Testis (tissue), 3 donors: ENCODE data around the gene POU3F1. TPM values are rescaled to one million over a fixed set of nuclear protein-coding genes. Genes with fewer than 3 reads are reported as not detected.

ENCODE experiments used
- DNase-seq: peaks from one replicate; pipeline ENCODE4 v3.0.0-alpha.2; 2019
- H3K27ac ChIP-seq, 2 donors: fragments of 200-600 bp; sonication (generic); one replicate each; pipeline ENCODE4 v1.5.1; 2019
- H3K27me3 ChIP-seq: fragments of 200-600 bp; sonication (generic); one replicate; pipeline ENCODE4 v1.5.1; 2019
- H3K36me3 ChIP-seq: fragments of 200-600 bp; sonication (generic); one replicate; pipeline ENCODE4 v1.5.1; 2017; ENCODE audit warnings: low read depth; ENCODE audit errors: missing control alignments
- H3K4me1 ChIP-seq: fragments of 200-600 bp; sonication (generic); one replicate; pipeline ENCODE4 v1.5.1; 2019
- H3K4me3 ChIP-seq, 2 donors: fragments of 200-600 bp; sonication (generic); one replicate each; pipeline ENCODE4 v1.5.1; 2017 to 2019
- H3K9me3 ChIP-seq: fragments of 200-600 bp; sonication (generic); one replicate; pipeline ENCODE4 v1.5.1; 2017
- POLR2A ChIP-seq: fragments of 450-650 bp; IDR thresholded peaks from one replicate; pipeline ENCODE4 v1.6.1; 2017; ENCODE audit warnings: antibody characterized with exemption, mild to moderate bottlenecking, moderate library complexity
- WGBS, 2 donors: methylation state at CpG; one replicate each; pipeline ENCODE4 v1.1.5; 2018; 5-methylcytosine and 5-hydroxymethylcytosine counted together
- intact Hi-C: fragments of 100-400 bp; cut with DNase I; formaldehyde crosslinking; loops from one replicate; pipeline ENCODE4 v1.15.1; 2023; ENCODE audit warnings: low total_unique reads
- polyA plus RNA-seq: library from polyadenylated mRNA; stranded (reverse); fragments of 350-450 nt; fragmentation: Illumina TruSeq; extraction: RNeasy Lipid Tissue Mini Kit (QIAGEN cat#74804); gene quantifications from one replicate; pipeline ENCODE4 v1.2.3, GENCODE V29; 2014; ENCODE audit warnings: low read depth, low replicate concordance; ENCODE audit not compliant: insufficient read depth
- total RNA-seq, 2 donors: library from RNA; depleted of rRNA; stranded (reverse); fragments of >200 nt; gene quantifications; one replicate each; pipeline ENCODE4 v1.2.3, GENCODE V29; 2016
- TF ChIP-seq, protein P1 (sequence below), 3 experiments: fragments of 450-650 bp in 2 of 3; fragments of 200-600 bp in 1 of 3; sonication (generic) in 1 of 3; IDR thresholded peaks; one replicate each; pipeline ENCODE4 v1.5.1; 2016 to 2019; ENCODE audit warnings: antibody characterized with exemption in 3 of 3, mild to moderate bottlenecking in 2 of 3, moderate library complexity in 1 of 3

The POU3F1 gene
- total and polyA plus RNA-seq, 3 donors from 2014 or later, result 1.6 to 6.8 (median 6.0) TPM

DNA sequence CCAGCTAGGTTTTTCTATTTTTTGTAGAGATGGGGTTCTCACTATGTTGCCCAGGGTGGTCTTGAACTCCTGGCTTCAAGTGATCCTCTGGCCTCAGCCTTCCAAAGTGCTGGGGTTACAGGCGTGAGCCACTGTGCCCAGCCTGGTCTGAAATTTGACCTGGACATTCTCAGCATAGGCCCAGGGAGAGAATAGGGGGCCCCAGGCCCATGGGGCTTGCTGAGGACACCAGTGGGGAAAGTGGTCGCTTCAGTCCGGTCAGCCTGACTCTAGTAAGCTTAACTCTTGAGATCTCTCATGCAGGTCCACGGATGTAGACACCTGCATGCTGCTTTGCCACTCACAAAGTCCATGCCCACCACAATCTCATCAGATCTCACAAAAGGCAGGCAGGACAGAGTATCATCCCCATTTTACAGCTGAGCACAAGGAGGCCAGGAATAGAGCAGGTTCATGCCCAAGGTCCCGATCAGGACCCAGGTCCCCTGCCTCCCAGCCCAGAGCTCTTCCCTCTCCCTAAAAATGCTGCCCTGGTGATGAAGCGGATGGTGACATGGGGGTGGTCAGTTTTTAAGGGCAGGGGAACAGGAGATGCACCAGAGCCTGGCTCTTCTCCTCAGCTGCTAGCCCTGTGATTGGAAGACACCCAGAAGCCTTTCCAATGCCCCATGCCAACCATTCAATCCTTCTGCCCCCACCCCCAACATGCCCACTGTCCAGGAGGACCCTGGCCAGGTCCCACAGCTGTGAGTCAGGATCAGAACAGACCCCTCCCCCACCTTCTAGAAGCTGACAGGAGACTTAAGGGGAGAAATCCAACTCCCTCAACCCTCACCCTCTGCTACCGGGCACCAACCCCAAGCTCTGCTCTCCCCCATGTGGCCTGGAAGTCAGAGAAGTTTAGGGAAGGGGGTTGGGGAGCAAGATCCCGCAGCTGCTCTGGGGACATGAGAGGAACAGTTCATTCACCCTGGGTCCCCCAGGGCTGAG, 43.0 kb downstream of the POU3F1 start:
- 65 to 70% methylated on average over 8 of the region's 8 CpGs for WGBS, 2 donors
- H3K27me3 ChIP-seq, result no peaks in the 10 kb centered on the region
- no peak for DNase-seq
- H3K9me3 ChIP-seq, result no peaks in the 10 kb centered on the region
- TF ChIP-seq, protein P1, sequence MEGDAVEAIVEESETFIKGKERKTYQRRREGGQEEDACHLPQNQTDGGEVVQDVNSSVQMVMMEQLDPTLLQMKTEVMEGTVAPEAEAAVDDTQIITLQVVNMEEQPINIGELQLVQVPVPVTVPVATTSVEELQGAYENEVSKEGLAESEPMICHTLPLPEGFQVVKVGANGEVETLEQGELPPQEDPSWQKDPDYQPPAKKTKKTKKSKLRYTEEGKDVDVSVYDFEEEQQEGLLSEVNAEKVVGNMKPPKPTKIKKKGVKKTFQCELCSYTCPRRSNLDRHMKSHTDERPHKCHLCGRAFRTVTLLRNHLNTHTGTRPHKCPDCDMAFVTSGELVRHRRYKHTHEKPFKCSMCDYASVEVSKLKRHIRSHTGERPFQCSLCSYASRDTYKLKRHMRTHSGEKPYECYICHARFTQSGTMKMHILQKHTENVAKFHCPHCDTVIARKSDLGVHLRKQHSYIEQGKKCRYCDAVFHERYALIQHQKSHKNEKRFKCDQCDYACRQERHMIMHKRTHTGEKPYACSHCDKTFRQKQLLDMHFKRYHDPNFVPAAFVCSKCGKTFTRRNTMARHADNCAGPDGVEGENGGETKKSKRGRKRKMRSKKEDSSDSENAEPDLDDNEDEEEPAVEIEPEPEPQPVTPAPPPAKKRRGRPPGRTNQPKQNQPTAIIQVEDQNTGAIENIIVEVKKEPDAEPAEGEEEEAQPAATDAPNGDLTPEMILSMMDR (IDR thresholded peaks at IDR 0.05), result no peak
- TF ChIP-seq POLR2A, result no peak
- peaks cover 45% of the 10 kb centered on the region for H3K4me1 ChIP-seq
- H3K4me3 ChIP-seq, result peak overlapping the region; percentile 64 to 72
- H3K27ac ChIP-seq, result peak overlapping the region; percentile 71 to 77
- H3K36me3 ChIP-seq, result no peaks in the 10 kb centered on the region
- intact Hi-C loops, result no loop called here

DNA sequence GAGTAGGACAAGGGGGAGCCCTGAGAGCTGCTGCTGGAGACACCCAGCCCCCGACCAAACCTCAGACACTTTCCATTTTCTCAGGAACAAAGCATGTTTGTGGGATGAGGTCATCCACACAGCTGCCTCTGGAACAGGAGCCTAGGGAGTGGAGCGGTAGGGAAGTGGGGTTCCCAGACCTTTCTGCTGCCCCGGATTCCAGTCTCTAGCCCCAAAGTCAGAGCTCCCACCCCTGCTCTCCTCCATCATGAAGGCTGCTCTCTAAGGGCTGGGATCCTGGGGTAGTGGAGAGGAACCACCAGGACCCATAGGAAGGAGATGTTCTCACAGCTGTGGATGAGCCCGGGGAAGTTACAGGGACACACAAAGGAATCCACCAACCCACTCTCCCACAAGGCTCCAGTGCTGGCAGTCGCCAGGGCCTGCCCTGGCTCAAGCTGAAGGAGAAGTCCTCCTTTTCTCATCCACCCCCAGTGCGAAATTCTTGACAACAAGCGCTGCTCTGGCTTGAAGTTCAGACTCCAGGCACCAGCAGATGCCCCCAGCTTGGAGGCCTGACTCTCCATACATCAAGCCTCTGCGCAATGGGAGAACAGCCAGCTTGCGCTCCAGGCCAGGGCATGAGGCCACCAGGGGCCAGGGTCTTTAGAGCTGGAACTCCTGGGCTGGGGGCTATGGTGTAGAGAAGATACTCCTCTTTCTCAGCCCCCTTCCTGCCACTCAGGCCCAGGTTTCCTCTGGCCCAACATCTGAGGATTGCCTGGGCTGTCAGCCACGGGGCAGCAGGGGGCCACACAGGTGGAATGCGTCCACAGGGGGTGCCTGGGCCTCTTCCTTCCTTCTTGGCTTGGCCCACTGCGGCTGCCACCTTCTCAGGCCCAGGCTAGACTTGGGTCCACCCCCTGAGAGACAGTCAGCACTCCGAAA, 45.8 kb downstream of the POU3F1 start:
- intact Hi-C loops, result no loop called here
- H3K4me3 ChIP-seq, result no peak overlapping the region
- TF ChIP-seq, protein P1 (IDR thresholded peaks at IDR 0.05), result no peak
- no peak for TF ChIP-seq POLR2A
- H3K27ac ChIP-seq, result peak overlapping the region; percentile 55 to 77
- no peaks in the 10 kb centered on the region for H3K9me3 ChIP-seq
- no peaks in the 10 kb centered on the region for H3K27me3 ChIP-seq
- H3K36me3 ChIP-seq, result no peaks in the 10 kb centered on the region
- no peak for DNase-seq
- H3K4me1 ChIP-seq, result peaks cover 43% of the 10 kb centered on the region
- WGBS, 2 donors, result 53% methylated on average over 8 to 13 of the region's 13 CpGs

- DNase-seq, result no peak
- Histone ChIP-seq H3K4me1 (peaks cover 44% of the 10 kb centered on the region), H3K4me3 (no peak overlapping the region), H3K27ac (peak overlapping the region; percentile 55 to 77), H3K27me3 (no peaks in the 10 kb centered on the region), H3K9me3 (no peaks in the 10 kb centered on the region), H3K36me3 (no peaks in the 10 kb centered on the region)
- TF ChIP-seq POLR2A, result no peak
- TF ChIP-seq, protein P1 (IDR thresholded peaks at IDR 0.05), result no peak
- 24 to 35% methylated on average over 2 of the region's 2 CpGs for WGBS, 2 donors
- intact Hi-C loops, result no loop called here
Observed at GRCh38 chr1:38000233-38000528, 46.4 kb downstream of the POU3F1 start.

GRCh38 chr1:37999430-38000232, 47.0 kb downstream of the POU3F1 start:
- intact Hi-C loops, result no loop called here
- TF ChIP-seq, protein P1 (IDR thresholded peaks at IDR 0.05), result no peak
- no peak for TF ChIP-seq POLR2A
- no peaks in the 10 kb centered on the region for H3K36me3 ChIP-seq
- DNase-seq, result peak; percentile 54
- no peaks in the 10 kb centered on the region for H3K9me3 ChIP-seq
- peak overlapping the region; percentile 55 to 77 for H3K27ac ChIP-seq
- WGBS, 2 donors, result 26 to 31% methylated on average over 9 of the region's 9 CpGs
- peaks cover 49% of the 10 kb centered on the region for H3K4me1 ChIP-seq
- no peaks in the 10 kb centered on the region for H3K27me3 ChIP-seq
- H3K4me3 ChIP-seq, result no peak overlapping the region
